IMR-90 (cell line): ENCODE data around the gene CYTH4. TPM values are rescaled to one million over a fixed set of nuclear protein-coding genes. Genes with fewer than 3 reads are reported as not detected.

Experiments used
- ATAC-seq: fragments of 200-7000 bp; cut with Tn5 transposase; 2 replicates; pipeline ENCODE4 v1.9.1; 2020; ENCODE audit warnings: low read depth, mild to moderate bottlenecking, moderate library complexity
- BruUV-seq: library from RNA; stranded (reverse); fragments of 400-500 nt; replicated peaks from 2 replicates; lab custom pipeline; 2021; lab: Mats Ljungman, UMichigan
- CTCF ChIA-PET: fragments of 300-600 bp; formaldehyde crosslinking; extraction: SDS; loops from one replicate; lab custom pipeline; 2021; ENCODE audit warnings: antibody characterized with exemption; lab: Yijun Ruan, JAX
- POLR2A ChIA-PET: fragments of 300-600 bp; sonication (Branson Sonifier 250); formaldehyde crosslinking; loops from one replicate; lab custom pipeline; 2022; ENCODE audit warnings: antibody characterized with exemption; ENCODE audit not compliant: unreplicated experiment; lab: Charles Lee
- DNase-seq: peaks from one replicate; pipeline ENCODE4 v3.0.0; 2013
- H2AFZ ChIP-seq: replicated peaks from 2 replicates; pipeline ENCODE3; 2013; ENCODE audit warnings: low read length, mild to moderate bottlenecking; ENCODE audit not compliant: poor library complexity
- H2AK5ac ChIP-seq: 2 replicates; pipeline ENCODE4 v1.6.1; 2013; ENCODE audit warnings: low read depth, low read length, inconsistent platforms
- H2AK9ac ChIP-seq: replicated peaks from 2 replicates; pipeline ENCODE3; 2013; ENCODE audit warnings: mild to moderate bottlenecking, low read depth, low read length, moderate library complexity; ENCODE audit not compliant: poor library complexity
- H2BK120ac ChIP-seq: 2 replicates; pipeline ENCODE4 v1.6.1; 2013; ENCODE audit warnings: low read depth, low read length, inconsistent platforms
- H2BK15ac ChIP-seq: 3 replicates; pipeline ENCODE4 v1.6.1; 2013; ENCODE audit warnings: low read depth, low read length, inconsistent platforms
- H2BK20ac ChIP-seq: 2 replicates; pipeline ENCODE4 v1.6.1; 2013; ENCODE audit warnings: low read depth, mild to moderate bottlenecking, inconsistent platforms, low read length, moderate library complexity
- H2BK5ac ChIP-seq: 2 replicates; pipeline ENCODE4 v1.6.1; 2013; ENCODE audit warnings: mild to moderate bottlenecking, low read depth, low read length, inconsistent platforms; ENCODE audit not compliant: poor library complexity, severe bottlenecking
- H3K14ac ChIP-seq: replicated peaks from 2 replicates; pipeline ENCODE4 v1.6.1; 2013; ENCODE audit warnings: low read depth, low read length, inconsistent platforms
- H3K18ac ChIP-seq: 2 replicates; pipeline ENCODE4 v1.6.1; 2013; ENCODE audit warnings: low read depth, low read length, control low read depth
- H3K23ac ChIP-seq: 2 replicates; pipeline ENCODE4 v1.6.1; 2013; ENCODE audit warnings: low read depth, low read length, inconsistent platforms
- H3K27ac ChIP-seq: 2 replicates; pipeline ENCODE4 v1.5.1; 2013; ENCODE audit warnings: mild to moderate bottlenecking, control low read depth, low read length; ENCODE audit not compliant: insufficient read depth
- H3K27me3 ChIP-seq: 2 replicates; pipeline ENCODE4 v1.6.1; 2013; ENCODE audit warnings: low read length; ENCODE audit not compliant: control insufficient read depth, insufficient read depth
- H3K36me3 ChIP-seq: 2 replicates; pipeline ENCODE4 v1.6.1; 2013; ENCODE audit warnings: low read length, mixed read lengths; ENCODE audit not compliant: control insufficient read depth, insufficient read depth
- H3K4ac ChIP-seq: 2 replicates; pipeline ENCODE4 v1.6.1; 2013; ENCODE audit warnings: low read depth, low read length, inconsistent platforms
- H3K4me1 ChIP-seq: 2 replicates; pipeline ENCODE4 v1.6.1; 2013; ENCODE audit warnings: low read length, mixed read lengths; ENCODE audit not compliant: control insufficient read depth, insufficient read depth
- H3K4me2 ChIP-seq: 2 replicates; pipeline ENCODE4 v1.6.1; 2013; ENCODE audit warnings: low read depth, mild to moderate bottlenecking, control low read depth, low read length, moderate library complexity
- H3K4me3 ChIP-seq: 2 replicates; pipeline ENCODE4 v1.5.1; 2013; ENCODE audit warnings: low read depth, mild to moderate bottlenecking, control low read depth, low read length, moderate library complexity; ENCODE audit not compliant: insufficient read depth
- H3K56ac ChIP-seq: 2 replicates; pipeline ENCODE4 v1.6.1; 2013; ENCODE audit warnings: low read length, inconsistent platforms; ENCODE audit not compliant: insufficient read depth; ENCODE audit errors: extremely low read depth
- H3K79me1 ChIP-seq, 2 experiments: 2 replicates each; pipeline ENCODE4 v1.6.1; 2013; ENCODE audit warnings: low read length in 2 of 2, inconsistent platforms in 1 of 2, low read depth in 1 of 2
- H3K9ac ChIP-seq: 2 replicates; pipeline ENCODE4 v1.6.1; 2013; ENCODE audit warnings: low read depth, low read length, control low read depth
- H3K9me1 ChIP-seq: 2 replicates; pipeline ENCODE4 v1.6.1; 2013; ENCODE audit warnings: low read length, inconsistent platforms; ENCODE audit not compliant: insufficient read depth
- H3K9me3 ChIP-seq: 2 replicates; pipeline ENCODE4 v1.6.1; 2013; ENCODE audit warnings: low read length; ENCODE audit not compliant: control insufficient read depth, insufficient read depth
- H4K20me1 ChIP-seq: 2 replicates; pipeline ENCODE4 v1.6.1; 2013; ENCODE audit warnings: low read length, inconsistent platforms; ENCODE audit not compliant: insufficient read depth
- H4K5ac ChIP-seq: 2 replicates; pipeline ENCODE4 v1.6.1; 2013; ENCODE audit warnings: mild to moderate bottlenecking, low read depth, low read length, control low read depth
- H4K8ac ChIP-seq, 2 experiments: 2 replicates each; pipeline ENCODE4 v1.6.1; 2013; ENCODE audit warnings: low read depth in 2 of 2, low read length in 2 of 2, control low read depth in 1 of 2, inconsistent platforms in 1 of 2
- H4K91ac ChIP-seq: 2 replicates; pipeline ENCODE4 v1.6.1; 2013; ENCODE audit warnings: low read depth, low read length, inconsistent platforms; ENCODE audit not compliant: insufficient read depth
- CEBPB ChIP-seq: IDR thresholded peaks from 2 replicates; pipeline ENCODE4 v1.6.1; 2012; ENCODE audit warnings: low read depth, low read length, improper control_type of control experiment
- CTCF ChIP-seq: conservative IDR thresholded peaks from 2 replicates; pipeline ENCODE4 v1.5.1; 2012; ENCODE audit warnings: mild to moderate bottlenecking, low read depth, low read length, improper control_type of control experiment
- MAFK ChIP-seq: IDR thresholded peaks from 2 replicates; pipeline ENCODE4 v1.6.1; 2012; ENCODE audit warnings: low read depth, low read length, improper control_type of control experiment
- POLR2A ChIP-seq: IDR thresholded peaks from 2 replicates; pipeline ENCODE4 v1.6.1; 2012; ENCODE audit warnings: mild to moderate bottlenecking, low read depth, low read length
- WGBS, 2 experiments: methylation state at CpG; one replicate each; pipeline versions ENCODE4 v1.1.5 to v1.1.7; 2013; ENCODE audit warnings: missing lambda C conversion rate in 2 of 2; ENCODE audit not compliant: insufficient read length in 1 of 2; ENCODE audit errors: extremely low coverage in 2 of 2; 5-methylcytosine and 5-hydroxymethylcytosine counted together
- dilution Hi-C: fragments of 300-500 bp; cut with HindIII; formaldehyde crosslinking; loops from one replicate; pipeline ENCODE4 v1.14.3; 2018; ENCODE audit warnings: low sequenced_read_pairs; ENCODE audit not compliant: unreplicated experiment
- in situ Hi-C: fragments of 300-500 bp; cut with MboI; formaldehyde crosslinking; loops from 3 replicates; pipeline ENCODE4 v1.14.3; 2019; ENCODE audit warnings: low sequenced_read_pairs, inconsistent platforms, mixed read lengths
- intact Hi-C: fragments of 100-400 bp; cut with micrococcal nuclease; formaldehyde crosslinking; loops from 2 replicates; pipeline ENCODE4 v1.10.0; 2022
- polyA plus RNA-seq, 3 experiments: library from polyadenylated mRNA; depleted of rRNA; stranded (reverse); fragments of >200 nt; gene quantifications; 2 replicates each; pipeline ENCODE4 v1.2.3, GENCODE V29; 2012; ENCODE audit warnings: low replicate concordance in 1 of 3
- total RNA-seq: library from RNA; depleted of rRNA; stranded (reverse); fragments of >200 nt; gene quantifications from 2 replicates; pipeline ENCODE4 v1.2.3, GENCODE V29; 2012

Gene CYTH4
- total and polyA plus RNA-seq, 2 of the 4 experiments (the other 2 are of a cell fraction): 0.36 to 0.55 TPM

GRCh38 chr22:37253126-37253660 lies 29.1 kb upstream of the CYTH4 start:
- dilution Hi-C loops: no loop called here
- H2AK5ac ChIP-seq: no peak overlapping the region
- no peak overlapping the region for H2BK5ac ChIP-seq
- ChIA-PET CTCF (no interaction called here), POLR2A (no interaction called here)
- H3K36me3 ChIP-seq: no peaks in the 10 kb centered on the region
- no peak for DNase-seq
- H3K9ac ChIP-seq: no peak overlapping the region
- ATAC-seq: no peak
- H4K5ac ChIP-seq: no peak overlapping the region
- no peak overlapping the region for H4K8ac ChIP-seq
- H3K56ac ChIP-seq: no peak overlapping the region
- H3K79me1 ChIP-seq: no peaks in the 10 kb centered on the region
- intact Hi-C loops: no loop called here
- H2AK9ac ChIP-seq: no peak overlapping the region
- no peak for TF ChIP-seq POLR2A
- TF ChIP-seq CEBPB: no peak
- TF ChIP-seq MAFK: no peak
- peak; percentile 10; the same call in 1 of the 2 replicates for TF ChIP-seq CTCF
- WGBS, 2 experiments: no CpG with 5 or more reads among the region's 7 CpGs
- H3K4me2 ChIP-seq: no peak overlapping the region
- no peaks in the 10 kb centered on the region for H4K20me1 ChIP-seq
- in situ Hi-C loops: no loop called here
- no peak overlapping the region for H3K27ac ChIP-seq
- no peak overlapping the region for H2BK15ac ChIP-seq
- H4K91ac ChIP-seq: no peak overlapping the region
- no peaks in the 10 kb centered on the region for H3K9me3 ChIP-seq
- peaks cover 7% of the 10 kb centered on the region; the same call in 1 of the 2 replicates for H3K4me1 ChIP-seq
- H2BK20ac ChIP-seq: no peak overlapping the region
- H3K27me3 ChIP-seq: peaks cover 6% of the 10 kb centered on the region; the same call in 1 of the 2 replicates
- no peak overlapping the region for H3K18ac ChIP-seq
- no peaks in the 10 kb centered on the region for H3K9me1 ChIP-seq
- no peak overlapping the region for H3K4me3 ChIP-seq
- H2AFZ ChIP-seq: peak overlapping the region; percentile 0
- no peak overlapping the region for H3K23ac ChIP-seq
- H3K14ac ChIP-seq: no peak overlapping the region
- no peak overlapping the region for H3K4ac ChIP-seq
- no TSS peak for BruUV-seq
- no peak overlapping the region for H2BK120ac ChIP-seq
